DOHH2 (cell line): ENCODE measurements around the gene TP63.

Experiments used
- H3F3A ChIP-seq: fragments of 200-600 bp; sonication (generic), shearing (Covaris generic); 2 replicates; pipeline ENCODE4 v1.6.0; 2016; ENCODE audit warnings: antibody characterized with exemption, mild to moderate bottlenecking; ENCODE audit not compliant: control insufficient read depth, insufficient read depth
- H3K27ac ChIP-seq: fragments of 200-600 bp; sonication (generic); 2 replicates; pipeline ENCODE4 v1.5.1; 2014; ENCODE audit warnings: low read depth, mild to moderate bottlenecking, low read length, moderate library complexity
- H3K27me3 ChIP-seq: fragments of 200-600 bp; sonication (generic); 2 replicates; pipeline ENCODE4 v1.6.1; 2014; ENCODE audit warnings: mild to moderate bottlenecking, low read length, mixed read lengths; ENCODE audit not compliant: control insufficient read depth
- H3K36me3 ChIP-seq: fragments of 200-600 bp; sonication (generic); 2 replicates; pipeline ENCODE4 v1.6.1; 2014; ENCODE audit warnings: mild to moderate bottlenecking, low read length, moderate library complexity, mixed read lengths; ENCODE audit not compliant: control insufficient read depth
- H3K4me1 ChIP-seq: fragments of 200-600 bp; sonication (generic); 2 replicates; pipeline ENCODE4 v1.6.1; 2014; ENCODE audit warnings: mild to moderate bottlenecking, low read length, mixed read lengths; ENCODE audit not compliant: control insufficient read depth
- H3K4me2 ChIP-seq: fragments of 200-600 bp; sonication (generic); 2 replicates; pipeline ENCODE4 v1.6.0; 2014; ENCODE audit warnings: mild to moderate bottlenecking, low read length, moderate library complexity
- H3K4me3 ChIP-seq: fragments of 200-600 bp; sonication (generic); 2 replicates; pipeline ENCODE4 v1.5.1; 2014; ENCODE audit warnings: mild to moderate bottlenecking, low read length, mixed read lengths
- H3K79me2 ChIP-seq: fragments of 200-600 bp; sonication (generic); 2 replicates; pipeline ENCODE4 v1.6.1; 2014; ENCODE audit warnings: mild to moderate bottlenecking, low read length, mixed read lengths; ENCODE audit not compliant: control insufficient read depth
- H3K9me2 ChIP-seq: fragments of 200-600 bp; sonication (generic); replicated peaks from 2 replicates; pipeline ENCODE4 v1.6.1; 2014; ENCODE audit warnings: mild to moderate bottlenecking, low read length, mixed read lengths; ENCODE audit not compliant: control insufficient read depth
- H3K9me3 ChIP-seq: fragments of 200-600 bp; sonication (generic); 2 replicates; pipeline ENCODE4 v1.6.1; 2014; ENCODE audit warnings: antibody characterized with exemption, low read length, mixed read lengths; ENCODE audit not compliant: control insufficient read depth, insufficient read depth
- H4K20me1 ChIP-seq: fragments of 200-600 bp; sonication (generic); 2 replicates; pipeline ENCODE4 v1.6.0; 2014; ENCODE audit warnings: low read depth, mild to moderate bottlenecking, antibody characterized with exemption, low read length, moderate library complexity; ENCODE audit not compliant: control insufficient read depth, insufficient read depth
- CTCF ChIP-seq: fragments of 200-600 bp; sonication (generic); IDR thresholded peaks from one replicate; pipeline ENCODE4 v1.5.1; 2014; ENCODE audit warnings: antibody characterized with exemption, mild to moderate bottlenecking, low read depth, low read length; ENCODE audit not compliant: poor library complexity, severe bottlenecking
- EZH2phosphoT487 ChIP-seq: fragments of 200-600 bp; sonication (generic); IDR thresholded peaks from 2 replicates; pipeline ENCODE4 v1.6.1; 2017; ENCODE audit warnings: borderline replicate concordance, mild to moderate bottlenecking, antibody characterized with exemption, low read length, moderate library complexity, mixed read lengths

Gene TP63

DNA sequence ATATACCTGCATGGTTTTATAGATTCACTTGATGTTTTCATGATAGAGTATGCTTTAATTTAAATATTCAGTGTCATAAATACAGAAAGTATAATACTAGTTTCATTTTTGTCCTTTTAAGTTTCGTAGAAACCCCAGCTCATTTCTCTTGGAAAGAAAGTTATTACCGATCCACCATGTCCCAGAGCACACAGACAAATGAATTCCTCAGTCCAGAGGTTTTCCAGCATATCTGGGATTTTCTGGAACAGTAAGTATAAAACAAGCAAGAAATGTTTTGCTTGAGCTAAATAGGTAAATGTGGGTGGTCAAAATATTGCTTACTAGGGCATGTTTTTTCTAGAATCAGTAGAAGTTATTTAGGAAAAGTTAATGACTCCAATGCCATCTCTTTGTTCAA, 106.4 kb downstream of the TP63 start:
- no peaks in the 10 kb centered on the region for H3K9me2 ChIP-seq
- H3F3A ChIP-seq, result no peaks in the 10 kb centered on the region
- no peaks in the 10 kb centered on the region for H4K20me1 ChIP-seq
- no peak overlapping the region for H3K4me3 ChIP-seq
- TF ChIP-seq EZH2phosphoT487 (no peak), CTCF (no peak)
- H3K9me3 ChIP-seq, result no peaks in the 10 kb centered on the region
- H3K36me3 ChIP-seq, result peaks cover 5% of the 10 kb centered on the region; the same call in 1 of the 2 replicates
- no peak overlapping the region for H3K4me2 ChIP-seq
- no peaks in the 10 kb centered on the region for H3K4me1 ChIP-seq
- H3K79me2 ChIP-seq, result no peaks in the 10 kb centered on the region
- H3K27ac ChIP-seq, result no peak overlapping the region
- no peaks in the 10 kb centered on the region for H3K27me3 ChIP-seq

DNA sequence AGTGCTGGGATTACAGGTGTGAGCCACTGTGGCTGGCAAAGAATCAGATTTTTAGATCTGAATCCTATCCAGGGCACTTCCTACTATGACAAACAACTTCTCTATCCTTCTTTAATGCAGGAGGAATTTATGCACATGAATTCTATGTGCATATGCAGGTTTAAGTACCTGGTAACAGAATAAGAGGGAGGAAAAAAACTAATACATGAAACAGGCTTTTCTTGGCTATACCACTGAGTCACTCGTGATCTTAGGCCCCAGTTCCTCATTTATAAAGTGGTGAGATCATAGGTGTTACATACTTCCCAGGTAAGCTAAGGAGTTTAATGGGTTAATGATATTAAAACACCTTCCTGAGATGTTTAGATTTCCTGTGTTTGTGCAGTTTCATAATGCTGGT, 108.2 kb downstream of the TP63 start:
- H3K4me3 ChIP-seq, result no peak overlapping the region
- H3K36me3 ChIP-seq, result peaks cover 11% of the 10 kb centered on the region

GRCh38 chr3:189740156-189740555, 109.0 kb downstream of the TP63 start:
- H3K9me2 ChIP-seq, result no peaks in the 10 kb centered on the region
- peaks cover 14% of the 10 kb centered on the region for H3K36me3 ChIP-seq
- H3K79me2 ChIP-seq, result no peaks in the 10 kb centered on the region
- H3K27ac ChIP-seq, result no peak overlapping the region
- no peaks in the 10 kb centered on the region for H3F3A ChIP-seq
- no peak overlapping the region for H3K4me2 ChIP-seq
- TF ChIP-seq CTCF, result no peak
- no peak for TF ChIP-seq EZH2phosphoT487
- no peaks in the 10 kb centered on the region for H4K20me1 ChIP-seq
- H3K9me3 ChIP-seq, result peaks cover 9% of the 10 kb centered on the region; the same call in 1 of the 2 replicates
- no peaks in the 10 kb centered on the region for H3K27me3 ChIP-seq
- H3K4me1 ChIP-seq, result no peaks in the 10 kb centered on the region
- H3K4me3 ChIP-seq, result no peak overlapping the region

More for the DNA sequence above, 108.2 kb downstream of the TP63 start:
- Histone ChIP-seq H3K4me1 (no peaks in the 10 kb centered on the region), H3K79me2 (no peaks in the 10 kb centered on the region), H3K9me2 (no peaks in the 10 kb centered on the region), H3K9me3 (peaks cover 4% of the 10 kb centered on the region; the same call in 1 of the 2 replicates), H3F3A (no peaks in the 10 kb centered on the region), H3K27ac (no peak overlapping the region), H4K20me1 (no peaks in the 10 kb centered on the region), H3K4me2 (no peak overlapping the region), H3K27me3 (no peaks in the 10 kb centered on the region)
- TF ChIP-seq EZH2phosphoT487 (no peak), CTCF (no peak)

DNA sequence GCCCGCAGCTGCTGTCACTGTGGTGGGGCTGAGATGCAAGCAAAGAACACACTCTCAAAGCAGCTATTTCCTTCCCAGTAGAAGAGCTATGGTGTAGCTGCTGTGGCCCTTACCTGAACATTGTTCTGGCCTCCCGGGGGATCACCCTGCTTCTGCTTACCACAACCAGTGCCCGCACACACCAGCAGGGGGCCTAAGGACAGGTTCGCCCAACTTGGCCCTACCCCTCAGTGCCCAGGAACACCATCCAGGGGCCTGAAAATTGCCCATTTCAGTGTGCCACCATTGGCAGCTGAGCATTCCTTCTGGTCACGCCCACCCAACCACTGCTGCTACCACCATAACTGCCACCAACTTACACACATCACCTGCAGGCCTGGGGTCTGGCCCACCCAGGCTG, 113.0 kb downstream of the TP63 start:
- H3K27me3 ChIP-seq, result no peaks in the 10 kb centered on the region
- H3K27ac ChIP-seq, result no peak overlapping the region
- no peaks in the 10 kb centered on the region for H3K79me2 ChIP-seq
- H4K20me1 ChIP-seq, result no peaks in the 10 kb centered on the region
- H3K9me3 ChIP-seq, result peaks cover 9% of the 10 kb centered on the region; the same call in 1 of the 2 replicates
- H3K9me2 ChIP-seq, result no peaks in the 10 kb centered on the region
- no peaks in the 10 kb centered on the region for H3F3A ChIP-seq
- 0 out of 2 replicates have a peak, but pooled peaks cover 3% of the 10 kb centered on the region for H3K4me1 ChIP-seq
- no peak overlapping the region for H3K4me2 ChIP-seq
- TF ChIP-seq CTCF (peak; percentile 26), EZH2phosphoT487 (no peak)
- H3K36me3 ChIP-seq, result peaks cover 9% of the 10 kb centered on the region
- H3K4me3 ChIP-seq, result no peak overlapping the region
